CD4-positive, alpha-beta T cell treated with Interleukin-10 for 1 hour (primary cell): ENCODE data around the gene WFDC11.

Source experiments
- DNase-seq: peaks from one replicate; pipeline ENCODE4 v3.0.0-alpha.2; 2020

Gene WFDC11

DNA sequence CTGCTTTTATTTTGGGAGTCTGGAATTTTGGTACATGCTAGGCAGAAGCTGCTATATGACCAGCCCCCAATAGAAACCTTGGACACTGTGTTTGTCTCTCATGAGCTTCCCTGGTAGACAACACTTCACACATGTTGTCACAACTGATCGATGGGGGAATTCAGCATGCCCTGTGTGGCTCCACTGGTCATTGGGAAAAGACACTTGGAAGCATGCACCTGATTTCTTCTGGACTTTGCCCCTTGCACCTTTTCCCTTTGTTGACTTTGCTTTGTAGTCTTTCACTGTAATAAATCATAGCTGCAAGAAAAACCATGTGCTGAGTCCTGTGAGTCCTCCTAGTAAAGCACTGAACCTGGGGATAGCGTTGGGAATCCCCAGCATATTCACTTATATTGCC is 48.4 kb downstream of the WFDC11 start:
- DNase-seq: no peak

DNA sequence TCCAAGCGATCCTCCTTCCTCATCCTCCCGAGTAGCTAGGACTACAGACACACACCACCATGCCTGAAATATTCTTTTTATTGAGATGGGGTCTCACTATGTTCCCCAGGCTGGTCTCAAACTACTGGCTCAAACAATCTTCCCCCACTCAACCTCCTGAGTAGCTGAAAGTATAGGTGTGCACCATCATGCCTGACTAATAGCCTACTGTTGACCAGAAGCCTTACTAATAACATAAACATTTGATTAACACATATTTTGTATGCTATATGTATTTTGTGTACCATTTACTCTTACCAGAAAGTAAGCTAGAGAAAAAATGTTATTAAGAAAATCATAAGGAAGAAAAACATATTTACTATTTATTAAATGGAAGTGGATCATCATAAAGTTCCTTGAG is 52.4 kb downstream of the WFDC11 start:
- DNase-seq: no peak

DNA sequence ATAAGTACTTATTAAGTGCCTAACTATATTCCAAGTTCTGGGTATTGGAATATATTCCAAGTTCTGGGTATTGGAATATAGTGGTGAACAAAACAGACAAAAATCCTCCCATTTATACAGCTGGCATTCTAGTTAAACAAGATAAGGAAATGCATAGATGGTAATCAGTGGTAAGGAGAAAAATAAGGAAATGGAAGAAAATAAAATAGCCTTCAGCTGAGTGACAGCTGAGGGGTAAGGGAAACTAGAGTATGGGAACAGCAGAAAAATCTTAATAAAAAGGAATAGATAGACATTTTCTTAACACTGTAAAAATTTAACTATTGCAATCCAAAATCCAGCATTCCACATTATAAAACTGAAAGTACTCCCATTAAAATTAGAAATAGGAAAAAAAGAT is 57.7 kb downstream of the WFDC11 start:
- no peak for DNase-seq

DNA sequence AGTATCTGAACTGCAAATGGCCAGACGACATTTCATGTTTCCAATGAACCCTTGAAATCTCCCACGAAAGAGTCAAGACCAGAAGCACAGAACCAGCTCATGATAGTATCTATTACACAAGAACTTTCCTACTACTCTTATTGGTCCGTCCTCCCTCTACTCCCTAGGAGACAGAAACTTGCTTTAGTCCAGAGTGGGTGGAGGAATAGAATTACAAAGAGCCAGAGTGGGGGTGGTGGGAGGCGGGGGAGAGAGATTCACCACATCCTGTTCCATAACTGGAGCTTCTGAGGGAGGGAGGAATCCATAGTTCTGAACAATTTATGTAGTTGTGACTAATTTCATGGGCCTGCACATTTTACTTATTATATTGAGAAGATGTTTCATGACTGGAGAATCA is 59.0 kb downstream of the WFDC11 start:
- DNase-seq: no peak

DNA sequence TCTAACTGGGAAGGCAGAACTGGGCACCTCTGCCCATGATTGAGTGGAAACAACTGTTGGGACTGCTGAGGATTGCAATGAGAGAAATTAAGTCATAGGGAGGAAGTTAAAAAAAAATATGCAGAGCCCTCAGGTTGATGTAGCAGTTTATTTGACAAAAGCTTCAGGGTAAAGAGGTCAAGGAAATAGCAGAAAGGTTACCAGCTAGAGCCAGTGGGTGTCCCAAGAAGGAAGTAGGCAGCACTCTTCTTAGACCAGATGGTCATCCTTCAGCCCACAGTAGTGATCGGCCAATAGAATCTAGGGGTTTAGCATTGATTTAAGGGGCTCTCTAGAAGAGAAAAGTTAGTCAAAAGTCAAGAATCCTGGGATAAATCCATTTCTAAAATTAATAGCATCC is 62.2 kb downstream of the WFDC11 start:
- no peak for DNase-seq
